ENCODE results near the gene EIF4G3. TPM values are rescaled to one million over a fixed set of nuclear protein-coding genes. Genes with fewer than 3 reads are reported as not detected.

Gene EIF4G3
- total and polyA plus RNA-seq, 9 of the 15 experiments (the other 6 are each of a cell fraction or from before 2014, with no cell fraction given), result 6.7 to 40.5 (median 32.1) TPM

GRCh38 chr1:21105807-21106206 lies 70.9 kb downstream of the EIF4G3 start:
- Histone ChIP-seq H3K9me1 (ENCODE audit: control insufficient read depth, insufficient read depth, low read length) (no peaks in the 10 kb centered on the region), H2AFZ (ENCODE audit: low read depth, low read length) (no peak overlapping the region), H4K20me1 (replicated peaks; ENCODE audit: control insufficient read depth, insufficient read depth, low read length) (no peaks in the 10 kb centered on the region), H3K36me3 (ENCODE audit: control insufficient read depth, insufficient read depth, low read length) (peaks cover 10% of the 10 kb centered on the region; the same call in 2 of the 3 replicates), H3K79me2 (ENCODE audit: control insufficient read depth, insufficient read depth, low read length) (no peaks in the 10 kb centered on the region), H3K27ac (ENCODE audit: extremely low read depth, low read depth, low read length) (no peak overlapping the region), H3K4me3 (no peak overlapping the region), H3K9ac (ENCODE audit: insufficient read depth in 1 of 2, low read depth in 2 of 2, low read length in 2 of 2) (no peak overlapping the region), H3K27me3 (ENCODE audit: control insufficient read depth in 2 of 2, insufficient read depth in 2 of 2, low read length in 2 of 2) (no peaks in the 10 kb centered on the region), H3K4me2 (ENCODE audit: insufficient read depth, low read length) (no peak overlapping the region), H3K4me1 (replicated peaks in 1 of 2; ENCODE audit: control insufficient read depth in 2 of 2, insufficient read depth in 2 of 2, low read length in 2 of 2) (peaks cover 0 to under 1% of the 10 kb centered on the region in 2 experiments; a peak in 1 of 5 replicates), H3K9me3 (replicated peaks; ENCODE audit: control insufficient read depth, insufficient read depth, low read depth, low read length) (no peaks in the 10 kb centered on the region)
- FAIRE-seq, result no peak
- WGBS (ENCODE audit: insufficient coverage, low coverage, missing lambda C conversion rate), result 77% methylated on average over 4 of the region's 4 CpGs
- intact Hi-C loops (cut with micrococcal nuclease), result no loop called here
- BruUV-seq (replicated peaks), result no TSS peak
- TF ChIP-seq SP2 (IDR thresholded peaks at IDR 0.05; ENCODE audit: extremely low read depth, low read depth, low read length, poor library complexity, severe bottlenecking) (no peak), HDAC6 (IDR thresholded peaks at IDR 0.05; ENCODE audit: low read depth, low read length) (no peak)
- POLR2A ChIA-PET, result interaction anchor here (0.6 to 2.0 kb wide), 3 partner anchors 12 to 341 kb away, joined by 3 to 5 read pairs (median 3); no protein-coding TSS in a partner anchor
- no peak for ATAC-seq
- CTCF ChIA-PET (ENCODE audit: low intra/inter-chr PET ratio), result no interaction called here
- in situ Hi-C loops (cut with MboI), result no loop called here
- no peak for DNase-seq (ENCODE audit: extremely low read depth in 1 of 4, low spot score in 3 of 4)

DNA sequence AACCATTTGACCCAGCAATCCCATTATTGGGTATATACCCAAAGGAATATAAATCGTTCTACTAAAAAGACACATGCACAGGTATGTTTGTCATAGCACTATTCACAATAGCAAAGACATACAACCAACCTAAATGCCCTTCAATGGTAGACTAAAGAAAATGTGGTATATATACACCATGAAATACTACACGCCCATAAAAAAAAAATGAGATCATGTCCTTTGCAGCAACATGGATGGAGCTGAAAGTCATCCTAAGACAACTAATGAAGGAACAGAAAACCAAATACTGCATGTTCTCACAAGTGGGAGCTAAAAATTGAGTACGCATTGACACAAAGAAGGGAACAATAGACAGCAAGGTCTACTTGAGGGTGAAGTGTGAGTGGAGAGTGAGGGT lies 72.0 kb downstream of the EIF4G3 start:
- ATAC-seq (no peak), DNase-seq (ENCODE audit: extremely low read depth in 1 of 4, low spot score in 3 of 4) (no peak), FAIRE-seq (no peak)
- 90% methylated on average over 3 of the region's 3 CpGs for WGBS (ENCODE audit: insufficient coverage, low coverage, missing lambda C conversion rate)
- Histone ChIP-seq H3K4me2 (ENCODE audit: insufficient read depth, low read length) (no peak overlapping the region), H3K4me1 (replicated peaks in 1 of 2; ENCODE audit: control insufficient read depth in 2 of 2, insufficient read depth in 2 of 2, low read length in 2 of 2) (peaks cover 0 to 12% of the 10 kb centered on the region in 2 experiments; a peak in 2 of 5 replicates), H2AFZ (ENCODE audit: low read depth, low read length) (no peak overlapping the region), H3K9me3 (replicated peaks; ENCODE audit: control insufficient read depth, insufficient read depth, low read depth, low read length) (no peaks in the 10 kb centered on the region), H3K9ac (ENCODE audit: insufficient read depth in 1 of 2, low read depth in 2 of 2, low read length in 2 of 2) (no peak overlapping the region), H3K27me3 (ENCODE audit: control insufficient read depth in 2 of 2, insufficient read depth in 2 of 2, low read length in 2 of 2) (no peaks in the 10 kb centered on the region), H3K4me3 (no peak overlapping the region), H3K9me1 (ENCODE audit: control insufficient read depth, insufficient read depth, low read length) (no peaks in the 10 kb centered on the region), H3K27ac (ENCODE audit: extremely low read depth, low read depth, low read length) (no peak overlapping the region), H3K79me2 (ENCODE audit: control insufficient read depth, insufficient read depth, low read length) (no peaks in the 10 kb centered on the region; the same call in 2 of the 3 replicates), H3K36me3 (ENCODE audit: control insufficient read depth, insufficient read depth, low read length) (peaks cover 10% of the 10 kb centered on the region; the same call in 2 of the 3 replicates), H4K20me1 (replicated peaks; ENCODE audit: control insufficient read depth, insufficient read depth, low read length) (no peaks in the 10 kb centered on the region)
- TF ChIP-seq SETDB1 (IDR thresholded peaks at IDR 0.05; ENCODE audit: low read length) (no peak), WHSC1 (IDR thresholded peaks at IDR 0.05; ENCODE audit: low read length) (no peak), AFF4 (CRISPR knock-in tag; IDR thresholded peaks at IDR 0.05) (no peak)
- intact Hi-C loops (cut with micrococcal nuclease) (no loop called here), in situ Hi-C loops (cut with MboI) (no loop called here)
- POLR2A ChIA-PET, result interaction anchor here (2.0 kb wide), 1 partner anchor 14 kb away, joined by 5 read pairs; no protein-coding TSS in a partner anchor
- CTCF ChIA-PET (ENCODE audit: low intra/inter-chr PET ratio), result no interaction called here
- no TSS peak for BruUV-seq (replicated peaks)

Measured in K562 (cell line).